ENCODE results near the gene RPL41. TPM values are rescaled to one million over a fixed set of nuclear protein-coding genes. Genes with fewer than 3 reads are reported as not detected.
A peak's percentile ranks its signal among the peaks of the same experiment; 100 is the strongest.

The RPL41 gene
- total RNA-seq, 1 donor from 2014 or later, result 4,478 TPM

- Mint-ChIP-seq H3K27me3 (ENCODE audit: low read depth) (peaks cover 5% of the 10 kb centered on the region), H3K27ac (ENCODE audit: unreplicated experiment) (no peak overlapping the region), H3K4me3 (no peak overlapping the region), H3K9me3 (no peaks in the 10 kb centered on the region), H3K36me3 (ENCODE audit: low read depth) (peaks cover 8% of the 10 kb centered on the region), H3K4me1 (peaks cover 23% of the 10 kb centered on the region)
- TF ChIP-seq CTCF (conservative IDR thresholded peaks at IDR 0.05), result no peak
- DNase-seq (ENCODE audit: low read depth, low spot score), result no peak
Measured at GRCh38 chr12:56087220-56087619, 29.2 kb upstream of the RPL41 start.

- Mint-ChIP-seq H3K4me1 (peaks cover under 1% of the 10 kb centered on the region), H3K27me3 (ENCODE audit: low read depth) (peaks cover 5% of the 10 kb centered on the region), H3K36me3 (ENCODE audit: low read depth) (peaks cover 19% of the 10 kb centered on the region), H3K9me3 (no peaks in the 10 kb centered on the region), H3K4me3 (peak overlapping the region; percentile 47), H3K27ac (ENCODE audit: unreplicated experiment) (no peak overlapping the region)
- TF ChIP-seq CTCF (conservative IDR thresholded peaks at IDR 0.05), result no peak
- no peak for DNase-seq (ENCODE audit: low read depth, low spot score)
Measured at GRCh38 chr12:56097738-56098137, 18.7 kb upstream of the RPL41 start.

- H3K27me3 Mint-ChIP-seq (ENCODE audit: low read depth), result peaks cover 5% of the 10 kb centered on the region
- no peak for TF ChIP-seq CTCF (conservative IDR thresholded peaks at IDR 0.05)
- DNase-seq (ENCODE audit: low read depth, low spot score), result no peak
- H3K4me3 Mint-ChIP-seq, result no peak overlapping the region
- H3K4me1 Mint-ChIP-seq, result peaks cover 10% of the 10 kb centered on the region
- H3K27ac Mint-ChIP-seq (ENCODE audit: unreplicated experiment), result no peak overlapping the region
- H3K36me3 Mint-ChIP-seq (ENCODE audit: low read depth), result peaks cover 15% of the 10 kb centered on the region
- no peaks in the 10 kb centered on the region for H3K9me3 Mint-ChIP-seq
Measured at GRCh38 chr12:56098592-56098991, 17.8 kb upstream of the RPL41 start.

- Mint-ChIP-seq H3K27me3 (ENCODE audit: low read depth) (peaks cover 5% of the 10 kb centered on the region), H3K4me3 (peak overlapping the region; percentile 28), H3K27ac (ENCODE audit: unreplicated experiment) (no peak overlapping the region), H3K9me3 (no peaks in the 10 kb centered on the region), H3K36me3 (ENCODE audit: low read depth) (peaks cover 12% of the 10 kb centered on the region), H3K4me1 (peaks cover 20% of the 10 kb centered on the region)
- no peak for DNase-seq (ENCODE audit: low read depth, low spot score)
- no peak for TF ChIP-seq CTCF (conservative IDR thresholded peaks at IDR 0.05)
Measured at GRCh38 chr12:56099787-56100186, 16.6 kb upstream of the RPL41 start.

GRCh38 chr12:56101045-56101444, 15.4 kb upstream of the RPL41 start:
- TF ChIP-seq CTCF (conservative IDR thresholded peaks at IDR 0.05), result no peak
- no peaks in the 10 kb centered on the region for H3K9me3 Mint-ChIP-seq
- H3K36me3 Mint-ChIP-seq (ENCODE audit: low read depth), result peaks cover 9% of the 10 kb centered on the region
- H3K27ac Mint-ChIP-seq (ENCODE audit: unreplicated experiment), result no peak overlapping the region
- no peak overlapping the region for H3K4me3 Mint-ChIP-seq
- no peak for DNase-seq (ENCODE audit: low read depth, low spot score)
- H3K27me3 Mint-ChIP-seq (ENCODE audit: low read depth), result peaks cover 2% of the 10 kb centered on the region
- H3K4me1 Mint-ChIP-seq, result peaks cover 30% of the 10 kb centered on the region

GRCh38 chr12:56102683-56103065, 13.8 kb upstream of the RPL41 start:
- TF ChIP-seq CTCF (conservative IDR thresholded peaks at IDR 0.05), result no peak
- Mint-ChIP-seq H3K9me3 (no peaks in the 10 kb centered on the region), H3K36me3 (ENCODE audit: low read depth) (peaks cover 13% of the 10 kb centered on the region), H3K4me3 (peak overlapping the region; percentile 98), H3K27me3 (ENCODE audit: low read depth) (no peaks in the 10 kb centered on the region), H3K4me1 (peaks cover 37% of the 10 kb centered on the region), H3K27ac (ENCODE audit: unreplicated experiment) (no peak overlapping the region)
- no peak for DNase-seq (ENCODE audit: low read depth, low spot score)

Data from neural crest cell (in vitro differentiated cells).